Measurements from ENCODE around the gene EHMT1.

Gene EHMT1

GRCh38 chr9:137618105-137619067 lies at the start of gene EHMT1:
EHMT1 (plus strand) TSS chr9:137619005; CDS start chr9:137619029, 24 bp downstream.
- H3K36me3 Mint-ChIP-seq (ENCODE audit: low read depth): peaks cover 7% of the 10 kb centered on the region
- H3K4me3 Mint-ChIP-seq: peak within 1 kb of the TSS; percentile 93
- no peaks in the 10 kb centered on the region for H3K9me3 Mint-ChIP-seq
- H3K27ac Mint-ChIP-seq: peak within 1 kb of the TSS; percentile 90
- H3K4me1 Mint-ChIP-seq (ENCODE audit: low read depth): peaks cover 29% of the 10 kb centered on the region
- no peaks in the 10 kb centered on the region for H3K27me3 Mint-ChIP-seq (ENCODE audit: low read depth)

- Mint-ChIP-seq H3K27me3 (ENCODE audit: low read depth) (no peaks in the 10 kb centered on the region), H3K27ac (no peak overlapping the region), H3K9me3 (no peaks in the 10 kb centered on the region), H3K4me1 (ENCODE audit: low read depth) (peaks cover 10% of the 10 kb centered on the region), H3K36me3 (ENCODE audit: low read depth) (peaks cover 19% of the 10 kb centered on the region), H3K4me3 (no peak overlapping the region)
Observed at GRCh38 chr9:137569609-137570203, 49.1 kb upstream of the EHMT1 start.

- Mint-ChIP-seq H3K4me3 (no peak overlapping the region), H3K4me1 (ENCODE audit: low read depth) (peaks cover 17% of the 10 kb centered on the region), H3K36me3 (ENCODE audit: low read depth) (peaks cover 24% of the 10 kb centered on the region), H3K27me3 (ENCODE audit: low read depth) (no peaks in the 10 kb centered on the region), H3K27ac (no peak overlapping the region), H3K9me3 (no peaks in the 10 kb centered on the region)
Observed at GRCh38 chr9:137570566-137570965, 48.2 kb upstream of the EHMT1 start.

- Mint-ChIP-seq H3K4me3 (no peak overlapping the region), H3K27ac (no peak overlapping the region), H3K27me3 (ENCODE audit: low read depth) (no peaks in the 10 kb centered on the region), H3K36me3 (ENCODE audit: low read depth) (peaks cover 33% of the 10 kb centered on the region), H3K4me1 (ENCODE audit: low read depth) (peaks cover 33% of the 10 kb centered on the region), H3K9me3 (no peaks in the 10 kb centered on the region)
Observed at GRCh38 chr9:137574192-137574591, 44.6 kb upstream of the EHMT1 start.

- peaks cover 31% of the 10 kb centered on the region for H3K36me3 Mint-ChIP-seq (ENCODE audit: low read depth)
- no peak overlapping the region for H3K4me3 Mint-ChIP-seq
- H3K4me1 Mint-ChIP-seq (ENCODE audit: low read depth): peaks cover 31% of the 10 kb centered on the region
- peak overlapping the region; percentile 49 for H3K27ac Mint-ChIP-seq
- H3K9me3 Mint-ChIP-seq: no peaks in the 10 kb centered on the region
- no peaks in the 10 kb centered on the region for H3K27me3 Mint-ChIP-seq (ENCODE audit: low read depth)
Observed at GRCh38 chr9:137575364-137575715, 43.5 kb upstream of the EHMT1 start.

GRCh38 chr9:137575716-137576411 lies 42.9 kb upstream of the EHMT1 start:
- peak overlapping the region; percentile 73 for H3K4me3 Mint-ChIP-seq
- no peaks in the 10 kb centered on the region for H3K27me3 Mint-ChIP-seq (ENCODE audit: low read depth)
- peak overlapping the region; percentile 49 for H3K27ac Mint-ChIP-seq
- H3K4me1 Mint-ChIP-seq (ENCODE audit: low read depth): peaks cover 27% of the 10 kb centered on the region
- no peaks in the 10 kb centered on the region for H3K9me3 Mint-ChIP-seq
- peaks cover 27% of the 10 kb centered on the region for H3K36me3 Mint-ChIP-seq (ENCODE audit: low read depth)

- Mint-ChIP-seq H3K36me3 (ENCODE audit: low read depth) (peaks cover 25% of the 10 kb centered on the region), H3K4me1 (ENCODE audit: low read depth) (peaks cover 27% of the 10 kb centered on the region), H3K27me3 (ENCODE audit: low read depth) (no peaks in the 10 kb centered on the region), H3K27ac (peak within 1 kb of the TSS; percentile 41), H3K9me3 (no peaks in the 10 kb centered on the region), H3K4me3 (peak within 1 kb of the TSS; percentile 78)
Observed at GRCh38 chr9:137578518-137579258, 40.1 kb upstream of the EHMT1 start, which contains the start of gene DPH7. DPH7 (minus strand) TSS chr9:137578925; CDS start chr9:137578777, 148 bp downstream.

GRCh38 chr9:137579259-137579604 lies 39.6 kb upstream of the EHMT1 start:
- H3K27me3 Mint-ChIP-seq (ENCODE audit: low read depth): no peaks in the 10 kb centered on the region
- H3K4me3 Mint-ChIP-seq: peak overlapping the region; percentile 78
- H3K36me3 Mint-ChIP-seq (ENCODE audit: low read depth): peaks cover 22% of the 10 kb centered on the region
- H3K9me3 Mint-ChIP-seq: no peaks in the 10 kb centered on the region
- H3K4me1 Mint-ChIP-seq (ENCODE audit: low read depth): peaks cover 27% of the 10 kb centered on the region
- peak overlapping the region; percentile 26 for H3K27ac Mint-ChIP-seq

- Mint-ChIP-seq H3K4me1 (ENCODE audit: low read depth) (peaks cover 21% of the 10 kb centered on the region), H3K9me3 (no peaks in the 10 kb centered on the region), H3K4me3 (no peak overlapping the region), H3K27me3 (ENCODE audit: low read depth) (no peaks in the 10 kb centered on the region), H3K36me3 (ENCODE audit: low read depth) (peaks cover 18% of the 10 kb centered on the region), H3K27ac (no peak overlapping the region)
Observed at GRCh38 chr9:137580209-137580953, 38.4 kb upstream of the EHMT1 start.

- H3K36me3 Mint-ChIP-seq (ENCODE audit: low read depth): peaks cover 13% of the 10 kb centered on the region
- H3K27me3 Mint-ChIP-seq (ENCODE audit: low read depth): no peaks in the 10 kb centered on the region
- no peak overlapping the region for H3K4me3 Mint-ChIP-seq
- H3K27ac Mint-ChIP-seq: no peak overlapping the region
- H3K9me3 Mint-ChIP-seq: no peaks in the 10 kb centered on the region
- peaks cover 15% of the 10 kb centered on the region for H3K4me1 Mint-ChIP-seq (ENCODE audit: low read depth)
Observed at GRCh38 chr9:137580954-137581322, 37.9 kb upstream of the EHMT1 start.

- Mint-ChIP-seq H3K27ac (no peak overlapping the region), H3K27me3 (ENCODE audit: low read depth) (no peaks in the 10 kb centered on the region), H3K4me1 (ENCODE audit: low read depth) (peaks cover 10% of the 10 kb centered on the region), H3K4me3 (no peak overlapping the region), H3K36me3 (ENCODE audit: low read depth) (peaks cover 14% of the 10 kb centered on the region), H3K9me3 (no peaks in the 10 kb centered on the region)
Observed at GRCh38 chr9:137581361-137582285, 37.2 kb upstream of the EHMT1 start.

- Mint-ChIP-seq H3K36me3 (ENCODE audit: low read depth) (peaks cover 11% of the 10 kb centered on the region), H3K9me3 (no peaks in the 10 kb centered on the region), H3K27me3 (ENCODE audit: low read depth) (no peaks in the 10 kb centered on the region), H3K4me1 (ENCODE audit: low read depth) (peaks cover 6% of the 10 kb centered on the region), H3K27ac (no peak overlapping the region), H3K4me3 (no peak overlapping the region)
Observed at GRCh38 chr9:137582286-137582860, 36.4 kb upstream of the EHMT1 start.

Measured in T-helper 1 cell treated with Interleukin-12 subunit alpha and Interleukin-12 subunit beta and Interleukin-4 antibody, amounts not matched to agents 30 μg/mL and 1 μg/mL, for 36 hours (primary cell).